OCI-LY3 (cell line): ENCODE data around the gene RBMXL2.

ENCODE experiments used
- EZH2phosphoT487 ChIP-seq: fragments of 200-600 bp; shearing (Covaris generic); IDR thresholded peaks from 2 replicates; pipeline ENCODE4 v1.6.1; 2018; ENCODE audit warnings: antibody characterized with exemption, mixed run types, low read depth
- TF ChIP-seq, protein P1 (sequence below): fragments of 200-600, 300-600 bp; sonication (generic); IDR thresholded peaks from 2 replicates; pipeline ENCODE4 v1.5.1; 2014; ENCODE audit warnings: antibody characterized with exemption, low read length, low read depth

DNA sequence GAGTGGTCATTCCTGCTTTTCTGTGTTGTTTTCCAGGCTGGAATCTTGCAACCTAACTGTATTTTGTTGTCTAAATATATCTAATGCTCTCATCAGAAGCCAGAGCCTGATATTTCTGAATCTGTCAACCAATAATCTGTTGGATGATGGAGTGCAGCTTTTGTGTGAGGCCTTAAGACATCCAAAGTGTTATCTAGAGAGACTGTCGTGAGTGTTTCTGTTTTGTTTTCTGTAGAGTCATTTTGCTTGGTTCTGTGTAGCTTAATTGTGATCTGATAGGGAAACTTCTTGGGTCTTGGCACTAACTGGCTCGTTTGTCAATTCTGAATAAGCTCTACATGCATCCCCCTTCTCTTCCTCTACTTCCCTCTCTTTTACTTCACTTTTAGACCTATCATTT lies 31.2 kb upstream of the RBMXL2 start:
- TF ChIP-seq, protein P1, sequence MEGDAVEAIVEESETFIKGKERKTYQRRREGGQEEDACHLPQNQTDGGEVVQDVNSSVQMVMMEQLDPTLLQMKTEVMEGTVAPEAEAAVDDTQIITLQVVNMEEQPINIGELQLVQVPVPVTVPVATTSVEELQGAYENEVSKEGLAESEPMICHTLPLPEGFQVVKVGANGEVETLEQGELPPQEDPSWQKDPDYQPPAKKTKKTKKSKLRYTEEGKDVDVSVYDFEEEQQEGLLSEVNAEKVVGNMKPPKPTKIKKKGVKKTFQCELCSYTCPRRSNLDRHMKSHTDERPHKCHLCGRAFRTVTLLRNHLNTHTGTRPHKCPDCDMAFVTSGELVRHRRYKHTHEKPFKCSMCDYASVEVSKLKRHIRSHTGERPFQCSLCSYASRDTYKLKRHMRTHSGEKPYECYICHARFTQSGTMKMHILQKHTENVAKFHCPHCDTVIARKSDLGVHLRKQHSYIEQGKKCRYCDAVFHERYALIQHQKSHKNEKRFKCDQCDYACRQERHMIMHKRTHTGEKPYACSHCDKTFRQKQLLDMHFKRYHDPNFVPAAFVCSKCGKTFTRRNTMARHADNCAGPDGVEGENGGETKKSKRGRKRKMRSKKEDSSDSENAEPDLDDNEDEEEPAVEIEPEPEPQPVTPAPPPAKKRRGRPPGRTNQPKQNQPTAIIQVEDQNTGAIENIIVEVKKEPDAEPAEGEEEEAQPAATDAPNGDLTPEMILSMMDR = no peak
- no peak for TF ChIP-seq EZH2phosphoT487
